ENCODE results near the gene PGGHG. TPM values are rescaled to one million over a fixed set of nuclear protein-coding genes. Genes with fewer than 3 reads are reported as not detected.

PGGHG gene
- total RNA-seq, 1 donor from 2014 or later: 32.5 TPM

DNA sequence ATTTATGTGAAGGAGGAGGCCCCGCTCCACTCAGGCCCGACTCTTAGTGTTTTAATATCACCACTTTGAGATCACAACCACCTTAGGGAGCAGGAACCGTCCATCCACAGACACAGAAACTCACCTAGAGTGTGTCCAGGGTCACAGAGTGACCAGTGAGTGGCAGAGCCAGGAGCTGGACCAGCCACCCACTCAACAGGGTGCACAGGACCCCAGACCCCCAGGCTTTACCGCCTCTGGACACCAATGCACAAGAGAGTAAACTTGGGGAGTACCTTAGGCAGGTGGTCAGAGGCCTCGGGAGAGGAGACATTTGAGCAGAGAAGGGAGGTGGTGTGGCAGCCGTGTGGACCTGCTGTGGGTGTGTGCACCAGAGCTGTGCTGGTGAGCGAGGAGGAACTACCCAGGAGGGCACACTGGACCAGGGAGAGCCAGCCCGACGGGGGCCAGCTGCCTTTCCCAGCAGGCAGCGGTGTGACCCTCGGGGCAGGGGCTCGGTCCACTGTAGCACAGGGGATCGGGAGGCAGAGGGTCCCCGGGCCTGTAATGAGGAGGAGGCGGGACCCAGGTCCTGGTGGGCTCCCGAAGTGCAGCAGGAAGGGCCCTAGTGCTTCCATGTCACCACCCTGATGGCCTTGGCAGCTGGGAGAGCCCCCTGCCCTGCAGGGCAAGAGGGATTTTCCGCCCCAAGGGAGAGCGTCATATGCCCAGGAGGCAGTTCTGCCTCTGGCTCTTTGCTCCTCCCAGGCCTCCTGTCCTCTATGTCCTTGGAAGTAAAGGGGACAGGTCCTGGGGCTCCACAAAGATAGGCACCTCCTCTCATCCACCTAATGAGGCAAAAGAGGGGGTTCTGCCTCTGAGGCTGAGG lies 18.2 kb upstream of the PGGHG start:
- TF ChIP-seq, protein P1, sequence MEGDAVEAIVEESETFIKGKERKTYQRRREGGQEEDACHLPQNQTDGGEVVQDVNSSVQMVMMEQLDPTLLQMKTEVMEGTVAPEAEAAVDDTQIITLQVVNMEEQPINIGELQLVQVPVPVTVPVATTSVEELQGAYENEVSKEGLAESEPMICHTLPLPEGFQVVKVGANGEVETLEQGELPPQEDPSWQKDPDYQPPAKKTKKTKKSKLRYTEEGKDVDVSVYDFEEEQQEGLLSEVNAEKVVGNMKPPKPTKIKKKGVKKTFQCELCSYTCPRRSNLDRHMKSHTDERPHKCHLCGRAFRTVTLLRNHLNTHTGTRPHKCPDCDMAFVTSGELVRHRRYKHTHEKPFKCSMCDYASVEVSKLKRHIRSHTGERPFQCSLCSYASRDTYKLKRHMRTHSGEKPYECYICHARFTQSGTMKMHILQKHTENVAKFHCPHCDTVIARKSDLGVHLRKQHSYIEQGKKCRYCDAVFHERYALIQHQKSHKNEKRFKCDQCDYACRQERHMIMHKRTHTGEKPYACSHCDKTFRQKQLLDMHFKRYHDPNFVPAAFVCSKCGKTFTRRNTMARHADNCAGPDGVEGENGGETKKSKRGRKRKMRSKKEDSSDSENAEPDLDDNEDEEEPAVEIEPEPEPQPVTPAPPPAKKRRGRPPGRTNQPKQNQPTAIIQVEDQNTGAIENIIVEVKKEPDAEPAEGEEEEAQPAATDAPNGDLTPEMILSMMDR (conservative IDR thresholded peaks at IDR 0.05): no peak
- H3K36me3 Mint-ChIP-seq: no peaks in the 10 kb centered on the region
- no peak overlapping the region for H3K27ac Mint-ChIP-seq
- H3K4me1 Mint-ChIP-seq (ENCODE audit: unreplicated experiment): peaks cover 9% of the 10 kb centered on the region
- no peak overlapping the region for H3K4me3 Mint-ChIP-seq
- H3K9me3 Mint-ChIP-seq: no peaks in the 10 kb centered on the region
- no peak for DNase-seq (ENCODE audit: extremely low spot score, unreplicated experiment)
- peaks cover 18% of the 10 kb centered on the region for H3K27me3 Mint-ChIP-seq

DNA sequence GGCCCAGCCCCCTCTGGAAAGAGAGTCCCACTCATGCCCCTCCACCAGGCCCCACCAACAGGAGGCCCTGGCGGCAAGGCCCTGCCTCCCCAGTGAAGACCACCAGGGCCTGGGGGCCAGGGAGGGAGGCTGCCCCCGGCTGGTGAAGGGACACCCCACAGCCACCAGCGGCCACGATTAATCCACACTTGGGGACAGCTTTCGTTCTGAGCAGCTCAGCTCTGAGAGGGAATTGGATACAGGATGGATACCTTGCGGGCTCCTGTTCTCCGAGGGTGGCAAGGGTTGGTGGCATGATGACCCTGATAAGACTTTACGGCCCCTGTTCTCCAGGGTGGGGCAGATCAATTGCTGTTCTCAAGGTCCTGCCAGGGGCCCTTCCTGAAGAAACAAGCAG lies 17.6 kb upstream of the PGGHG start:
- Mint-ChIP-seq H3K4me3 (no peak overlapping the region), H3K27ac (no peak overlapping the region), H3K4me1 (ENCODE audit: unreplicated experiment) (peaks cover 9% of the 10 kb centered on the region), H3K36me3 (no peaks in the 10 kb centered on the region), H3K27me3 (peaks cover 21% of the 10 kb centered on the region), H3K9me3 (no peaks in the 10 kb centered on the region)
- DNase-seq (ENCODE audit: extremely low spot score, unreplicated experiment): no peak
- TF ChIP-seq, protein P1 (conservative IDR thresholded peaks at IDR 0.05): no peak

DNA sequence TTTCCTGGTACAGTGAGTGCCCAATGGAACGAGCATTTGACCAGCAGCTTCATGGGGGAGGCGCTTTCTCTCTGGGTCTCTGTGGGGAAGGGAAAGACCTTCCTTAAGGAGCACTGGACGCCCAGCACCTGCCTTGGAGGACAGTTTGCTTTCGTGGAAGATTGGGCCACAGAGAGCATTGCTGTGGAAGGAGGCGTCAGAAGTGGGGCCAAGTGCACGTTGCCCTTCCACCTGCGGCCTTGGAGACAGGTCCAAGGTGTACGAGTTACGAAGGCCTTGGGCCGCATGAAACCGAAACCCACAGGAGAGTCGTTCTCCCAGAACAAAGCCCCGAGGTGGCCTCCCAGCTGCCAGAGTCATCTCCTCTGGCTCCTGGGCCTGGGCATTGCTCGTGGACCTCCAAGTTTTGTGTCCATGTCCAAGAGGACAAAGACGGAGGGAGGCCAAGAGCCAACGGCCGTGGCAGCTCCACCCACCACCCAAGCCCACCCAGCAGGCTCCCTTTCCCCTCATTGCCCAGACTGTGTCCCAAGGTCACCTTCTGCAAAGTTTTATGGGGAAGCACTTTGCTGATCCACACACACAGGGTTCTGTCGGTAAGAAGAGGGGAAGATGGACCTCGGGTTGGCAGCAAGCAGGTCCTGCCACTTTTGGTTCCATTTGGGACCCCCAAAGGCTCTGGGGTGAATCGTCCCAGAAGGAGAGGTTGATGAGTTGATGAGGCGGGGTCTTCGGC lies 16.6 kb upstream of the PGGHG start:
- H3K27ac Mint-ChIP-seq: no peak overlapping the region
- DNase-seq (ENCODE audit: extremely low spot score, unreplicated experiment): no peak
- no peaks in the 10 kb centered on the region for H3K9me3 Mint-ChIP-seq
- H3K4me3 Mint-ChIP-seq: no peak overlapping the region
- H3K4me1 Mint-ChIP-seq (ENCODE audit: unreplicated experiment): peaks cover 9% of the 10 kb centered on the region
- H3K27me3 Mint-ChIP-seq: peaks cover 21% of the 10 kb centered on the region
- TF ChIP-seq, protein P1 (conservative IDR thresholded peaks at IDR 0.05): no peak
- H3K36me3 Mint-ChIP-seq: no peaks in the 10 kb centered on the region

DNA sequence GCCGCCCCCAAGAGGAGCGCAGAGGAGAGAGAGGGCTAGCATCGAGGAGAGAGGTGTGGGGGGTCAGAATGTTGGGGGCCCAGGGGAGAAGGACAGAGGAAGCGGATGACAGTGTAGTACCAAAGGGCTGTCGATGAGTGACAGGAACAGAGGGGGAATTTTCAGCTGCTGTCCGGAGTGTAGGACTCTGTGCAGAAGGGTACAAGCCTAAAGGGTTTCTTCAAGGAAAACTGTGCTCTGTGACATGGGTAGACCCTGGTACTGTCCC lies 16.1 kb upstream of the PGGHG start:
- TF ChIP-seq, protein P1 (conservative IDR thresholded peaks at IDR 0.05): no peak
- H3K27ac Mint-ChIP-seq: no peak overlapping the region
- no peak overlapping the region for H3K4me3 Mint-ChIP-seq
- no peak for DNase-seq (ENCODE audit: extremely low spot score, unreplicated experiment)
- H3K27me3 Mint-ChIP-seq: peaks cover 21% of the 10 kb centered on the region
- H3K36me3 Mint-ChIP-seq: no peaks in the 10 kb centered on the region
- H3K9me3 Mint-ChIP-seq: no peaks in the 10 kb centered on the region
- H3K4me1 Mint-ChIP-seq (ENCODE audit: unreplicated experiment): peaks cover 9% of the 10 kb centered on the region

DNA sequence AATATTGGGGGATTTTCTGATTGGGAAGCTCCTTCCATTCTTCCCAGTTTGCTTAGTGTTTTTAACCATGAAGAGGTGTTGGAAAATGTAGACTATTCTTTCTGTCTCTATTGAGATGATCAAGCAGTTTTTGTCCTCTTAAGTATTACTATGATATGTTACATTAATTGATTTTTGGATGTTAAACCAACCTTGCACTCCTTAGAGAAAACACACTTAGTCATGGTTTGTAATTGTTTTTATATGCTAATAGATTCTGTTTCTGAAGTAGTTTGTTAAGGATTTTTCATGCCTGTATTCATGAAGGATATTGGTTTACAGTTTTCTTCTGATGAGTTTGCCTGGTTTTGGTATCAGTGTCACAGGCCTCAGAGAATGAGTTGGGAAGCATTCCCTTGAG lies 12.7 kb upstream of the PGGHG start:
- no peak for DNase-seq (ENCODE audit: extremely low spot score, unreplicated experiment)
- TF ChIP-seq, protein P1 (conservative IDR thresholded peaks at IDR 0.05): no peak
- no peak overlapping the region for H3K27ac Mint-ChIP-seq
- no peaks in the 10 kb centered on the region for H3K9me3 Mint-ChIP-seq
- H3K4me1 Mint-ChIP-seq (ENCODE audit: unreplicated experiment): no peaks in the 10 kb centered on the region
- no peak overlapping the region for H3K4me3 Mint-ChIP-seq
- peaks cover 5% of the 10 kb centered on the region for H3K27me3 Mint-ChIP-seq
- H3K36me3 Mint-ChIP-seq: no peaks in the 10 kb centered on the region

Data from type B pancreatic cell (in vitro differentiated cells).